ENCODE results near the gene RYR1.
A peak's percentile ranks its signal among the peaks of the same experiment; 100 is the strongest.
"Not testable (repeated sequence)": the region's sequence is repeated elsewhere in the genome, so short reads cannot be mapped to it uniquely, and the experiment has no call there.

Gene RYR1

DNA sequence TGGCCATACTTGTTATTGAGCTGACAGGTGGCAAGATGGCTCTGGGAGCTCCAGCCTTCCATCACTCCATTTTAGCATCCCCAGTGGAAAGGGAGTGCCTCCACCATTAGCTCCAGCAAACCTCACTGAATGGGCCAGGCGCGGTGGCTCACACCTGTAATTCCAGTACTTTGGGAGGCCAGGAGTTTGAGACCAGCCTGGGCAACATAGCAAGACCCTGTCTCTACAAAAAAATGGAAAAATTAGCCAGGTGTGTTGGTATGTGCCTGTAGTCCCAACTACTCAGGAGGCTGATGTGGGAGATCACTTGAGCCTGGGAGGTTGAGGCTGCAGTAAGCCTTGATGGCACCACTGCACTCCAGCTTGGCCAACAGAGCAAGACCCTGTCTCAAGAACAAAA lies 98.0 kb downstream of the RYR1 start:
- DNase-seq (ENCODE audit: insufficient read length, low spot score) (no peak), FAIRE-seq (no peak)

DNA sequence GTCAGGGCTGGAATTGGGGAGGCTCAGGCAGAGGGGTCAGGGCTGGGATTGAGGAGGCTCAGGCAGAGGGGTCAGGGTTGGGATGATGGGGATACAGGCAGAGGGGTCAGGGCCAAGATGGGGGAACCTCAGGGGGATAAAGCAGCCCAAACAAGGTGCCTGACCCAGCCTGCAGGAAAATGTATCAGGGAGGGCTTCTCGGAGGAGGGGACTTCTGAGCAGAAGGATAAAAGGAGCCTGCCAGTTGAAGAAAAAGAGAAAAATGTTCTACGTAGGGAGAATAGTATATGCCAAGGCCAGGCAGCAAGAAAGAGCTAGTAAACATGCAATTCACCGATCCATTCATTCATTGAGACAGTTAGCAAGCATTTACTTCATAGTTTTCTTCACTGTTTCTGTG lies 99.4 kb downstream of the RYR1 start:
- no peak for FAIRE-seq
- DNase-seq (ENCODE audit: insufficient read length, low spot score) = no peak

DNA sequence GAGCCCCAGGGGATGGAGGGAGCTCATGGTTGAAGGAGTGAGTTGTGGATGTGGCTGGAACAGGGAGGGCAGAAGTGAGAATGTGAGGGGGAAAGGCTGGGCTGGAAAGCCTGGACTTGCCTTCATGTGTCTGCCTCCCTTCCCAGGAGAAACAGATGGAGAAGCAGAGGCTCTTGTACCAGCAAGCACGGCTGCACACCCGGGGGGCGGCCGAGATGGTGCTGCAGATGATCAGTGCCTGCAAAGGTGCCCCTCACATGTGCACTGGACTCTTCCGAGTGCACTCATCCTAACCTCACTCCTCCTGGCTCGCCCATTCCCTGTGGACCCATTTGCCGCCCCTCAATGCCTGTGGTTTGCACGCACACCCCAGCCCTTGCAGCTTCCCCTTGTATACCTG lies 101.1 kb downstream of the RYR1 start:
- FAIRE-seq = no peak
- no peak for DNase-seq (ENCODE audit: insufficient read length, low spot score)

DNA sequence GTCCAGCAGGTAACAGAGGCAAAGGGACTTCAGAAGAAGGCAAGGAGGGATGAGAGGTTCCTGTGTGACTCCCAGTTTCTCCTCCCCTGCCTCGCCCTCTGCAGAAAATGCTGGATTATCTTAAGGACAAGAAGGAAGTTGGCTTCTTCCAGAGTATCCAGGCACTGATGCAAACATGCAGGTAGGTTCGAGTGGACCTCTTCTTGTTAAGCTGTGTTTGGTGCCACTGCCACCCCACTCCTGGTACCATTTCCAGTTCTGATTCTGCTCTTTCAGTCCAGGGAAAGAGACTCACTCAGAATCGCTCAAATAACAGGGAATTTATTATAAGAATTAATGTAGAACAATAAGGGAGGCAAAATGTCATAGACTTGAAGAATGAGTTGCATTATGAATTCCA lies 101.7 kb downstream of the RYR1 start:
- DNase-seq (ENCODE audit: insufficient read length, low spot score) (no peak), FAIRE-seq (no peak)

DNA sequence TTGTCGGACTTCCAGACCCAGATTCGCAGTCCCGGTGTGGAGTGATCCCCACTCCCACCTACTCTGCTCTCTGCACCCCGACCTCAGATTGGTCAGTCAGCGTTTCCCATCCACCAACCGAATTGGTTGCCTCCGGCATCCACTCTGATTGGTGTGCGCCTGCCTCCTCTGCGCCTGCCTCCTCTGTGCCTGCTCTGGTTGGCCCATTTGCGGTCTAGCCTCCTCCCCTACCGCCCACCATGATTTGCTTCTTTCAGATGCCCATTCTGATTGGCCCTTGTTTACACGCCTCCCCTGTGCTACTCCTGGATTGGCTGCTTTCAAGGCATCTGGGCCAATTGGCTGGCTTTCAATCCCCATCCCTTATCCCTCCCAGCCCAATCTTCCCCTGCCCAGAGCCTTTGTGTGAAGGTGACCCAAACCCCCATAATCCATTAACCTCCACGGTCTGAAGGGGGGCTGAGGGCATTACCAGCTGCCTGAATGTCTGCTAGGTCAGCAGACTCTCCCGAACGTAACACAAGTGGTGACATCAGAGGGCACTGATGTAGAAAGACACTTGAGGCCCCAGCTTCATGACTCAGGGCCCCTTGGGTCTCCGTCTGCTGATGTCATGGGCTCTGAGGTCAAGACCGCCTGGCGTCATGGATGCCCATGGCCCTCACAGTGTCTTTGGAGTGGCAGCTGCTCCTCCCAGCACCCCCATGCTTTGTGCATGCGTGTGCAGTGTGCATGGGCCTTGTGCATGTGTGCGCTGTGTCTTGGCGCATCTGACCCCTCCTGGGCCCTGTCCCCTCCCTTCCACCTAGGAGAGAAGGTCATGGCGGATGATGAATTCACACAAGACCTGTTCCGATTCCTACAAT lies 103.8 kb downstream of the RYR1 start:
- FAIRE-seq (no peak), DNase-seq (ENCODE audit: insufficient read length, low spot score) (no peak)

DNA sequence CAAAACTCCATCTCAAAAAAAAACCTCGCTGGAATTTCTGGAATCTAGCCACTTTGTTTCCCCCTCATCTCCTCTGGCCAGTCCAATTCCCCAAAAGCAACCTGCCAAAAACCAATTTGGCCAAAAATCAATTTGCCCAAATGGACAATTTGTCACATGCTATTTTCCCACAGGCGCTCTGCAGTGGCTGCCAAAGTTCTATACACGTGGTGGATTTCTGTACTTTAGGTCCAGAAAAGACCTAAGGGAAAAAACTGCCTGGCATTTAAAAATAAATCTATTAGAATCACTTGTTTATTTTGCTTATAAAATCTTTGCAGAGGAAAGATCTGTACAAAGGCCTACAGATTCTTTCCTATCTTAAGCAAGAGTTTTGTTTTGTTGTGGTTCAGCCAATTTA lies 104.9 kb downstream of the RYR1 start:
- no peak for FAIRE-seq
- no peak for DNase-seq (ENCODE audit: insufficient read length, low spot score)

DNA sequence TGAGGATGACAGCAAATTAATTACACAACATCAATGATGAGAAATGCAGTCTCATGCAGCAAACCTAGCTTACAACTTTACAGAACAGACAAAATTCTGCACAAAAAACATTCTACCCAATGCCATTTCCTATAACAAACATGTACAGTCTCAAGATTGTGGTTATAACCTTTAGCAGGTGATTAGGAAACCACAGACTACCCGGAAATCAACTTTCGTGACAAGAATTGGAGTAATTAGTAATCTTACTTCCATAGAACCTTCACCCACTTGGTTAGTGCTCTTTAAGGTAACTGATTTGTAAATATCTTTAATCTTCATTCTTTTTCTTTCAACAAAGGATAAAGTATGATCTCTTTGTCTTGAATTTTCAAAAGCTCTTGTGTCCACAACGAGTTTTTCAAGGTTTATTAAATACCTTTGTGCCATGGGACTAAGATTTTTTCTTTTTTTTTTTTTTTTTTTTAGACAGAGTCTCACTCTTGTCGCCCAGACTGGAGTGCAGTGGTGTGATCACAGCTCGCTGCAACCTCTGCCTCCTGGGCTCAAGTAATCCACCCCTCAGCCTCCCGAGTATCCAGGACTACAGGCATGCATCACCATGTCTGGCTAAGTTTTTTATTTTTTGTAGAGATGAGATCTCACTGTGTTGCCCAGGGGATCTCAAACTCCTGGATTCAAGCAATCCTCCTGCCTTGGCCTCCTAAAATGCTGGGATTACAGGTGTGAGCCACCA lies 105.5 kb downstream of the RYR1 start:
- FAIRE-seq (no peak), DNase-seq (ENCODE audit: insufficient read length, low spot score) (no peak)

DNA sequence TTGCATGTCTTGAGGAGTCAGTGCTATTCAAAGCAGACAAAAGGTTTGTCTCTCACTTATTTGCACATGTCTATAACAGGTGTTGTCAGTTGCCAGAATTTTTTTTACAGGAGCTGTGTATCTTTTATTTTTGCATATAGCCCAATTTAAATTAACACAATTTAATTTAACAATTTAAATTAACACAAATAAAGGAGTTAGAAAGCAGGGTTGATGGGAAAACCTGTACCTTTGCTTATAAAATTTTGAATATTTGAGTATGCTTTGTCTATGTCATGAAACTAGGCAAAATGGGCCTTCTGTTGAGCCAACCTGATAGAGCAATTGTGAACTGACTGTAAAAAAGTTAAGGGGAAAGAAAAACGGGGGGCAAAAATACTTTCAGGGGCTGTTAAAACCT lies 106.3 kb downstream of the RYR1 start:
- FAIRE-seq = no peak
- DNase-seq (ENCODE audit: insufficient read length, low spot score) = no peak

DNA sequence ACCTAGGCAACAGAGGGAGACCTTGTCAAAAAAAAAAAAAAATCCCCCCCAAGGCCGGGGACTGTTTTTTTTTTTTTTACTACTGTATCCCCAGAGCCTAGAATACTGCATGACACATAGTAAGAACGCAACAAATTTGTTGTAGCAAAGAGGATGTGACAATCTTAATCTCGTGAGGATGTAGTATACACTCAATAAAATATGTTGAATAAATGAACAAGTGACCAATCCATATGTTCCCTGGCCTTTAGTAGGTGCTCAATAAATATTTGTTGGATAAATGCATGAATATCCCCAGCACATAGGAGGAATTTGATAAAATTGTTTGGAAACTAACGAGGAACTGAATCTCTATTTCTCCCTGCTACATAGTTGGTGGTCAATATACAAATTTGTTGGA lies 108.5 kb downstream of the RYR1 start:
- DNase-seq (ENCODE audit: insufficient read length, low spot score) (no peak), FAIRE-seq (no peak)

DNA sequence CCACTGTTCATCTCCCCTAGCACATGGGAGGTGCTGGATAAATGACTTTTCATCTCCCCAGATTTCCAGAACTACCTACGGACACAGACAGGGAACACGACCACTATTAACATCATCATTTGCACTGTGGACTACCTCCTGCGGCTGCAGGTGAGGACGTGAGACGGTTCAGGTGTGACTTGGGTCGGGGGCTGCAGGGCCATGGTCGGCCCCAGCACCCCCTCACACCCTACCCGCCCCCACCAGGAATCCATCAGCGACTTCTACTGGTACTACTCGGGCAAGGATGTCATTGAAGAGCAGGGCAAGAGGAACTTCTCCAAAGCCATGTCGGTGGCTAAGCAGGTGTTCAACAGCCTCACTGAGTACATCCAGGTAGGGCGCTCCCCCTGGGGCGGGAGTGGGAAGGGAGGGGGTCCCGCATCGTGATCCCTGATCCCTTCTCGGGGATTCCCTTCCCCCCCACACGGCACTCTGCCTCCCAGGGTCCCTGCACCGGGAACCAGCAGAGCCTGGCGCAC lies 109.9 kb downstream of the RYR1 start:
- DNase-seq (ENCODE audit: insufficient read length, low spot score) (no peak), FAIRE-seq (no peak)

DNA sequence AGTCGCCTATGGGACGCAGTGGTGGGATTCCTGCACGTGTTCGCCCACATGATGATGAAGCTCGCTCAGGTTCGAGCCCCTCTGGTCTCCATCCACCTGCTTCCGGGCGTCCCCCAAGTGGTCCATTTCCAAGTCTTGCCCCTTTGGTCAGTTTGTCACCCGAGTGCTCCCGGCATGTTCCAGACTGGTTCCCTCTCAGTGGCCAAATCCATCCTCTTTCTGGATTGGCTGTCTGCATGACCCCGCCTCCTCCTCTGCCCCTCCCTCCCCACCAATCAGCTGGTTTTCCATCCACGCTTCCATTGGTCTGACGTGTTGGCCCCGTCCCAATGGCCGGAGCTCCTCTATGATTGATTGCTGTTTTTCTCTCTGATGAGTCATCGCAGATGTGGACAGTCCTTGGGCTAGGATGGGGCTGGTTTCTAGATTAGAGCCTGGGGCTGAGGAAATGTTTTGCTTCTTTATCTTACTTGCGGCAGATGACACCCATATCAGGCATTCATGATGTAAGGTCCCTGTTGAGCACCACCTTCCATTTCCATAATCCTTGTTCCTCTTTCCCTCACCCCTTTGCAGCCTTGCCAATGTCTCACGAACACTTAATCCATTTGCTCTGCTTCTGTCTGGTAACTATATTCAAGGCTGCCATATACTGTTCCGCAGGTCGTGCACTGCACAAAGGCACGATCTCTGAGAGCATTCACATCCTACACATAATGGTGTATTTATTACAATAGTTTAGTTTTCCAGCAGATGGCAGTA lies 110.5 kb downstream of the RYR1 start:
- FAIRE-seq (peak; percentile 58), DNase-seq (ENCODE audit: insufficient read length, low spot score) (peak; percentile 84)

DNA sequence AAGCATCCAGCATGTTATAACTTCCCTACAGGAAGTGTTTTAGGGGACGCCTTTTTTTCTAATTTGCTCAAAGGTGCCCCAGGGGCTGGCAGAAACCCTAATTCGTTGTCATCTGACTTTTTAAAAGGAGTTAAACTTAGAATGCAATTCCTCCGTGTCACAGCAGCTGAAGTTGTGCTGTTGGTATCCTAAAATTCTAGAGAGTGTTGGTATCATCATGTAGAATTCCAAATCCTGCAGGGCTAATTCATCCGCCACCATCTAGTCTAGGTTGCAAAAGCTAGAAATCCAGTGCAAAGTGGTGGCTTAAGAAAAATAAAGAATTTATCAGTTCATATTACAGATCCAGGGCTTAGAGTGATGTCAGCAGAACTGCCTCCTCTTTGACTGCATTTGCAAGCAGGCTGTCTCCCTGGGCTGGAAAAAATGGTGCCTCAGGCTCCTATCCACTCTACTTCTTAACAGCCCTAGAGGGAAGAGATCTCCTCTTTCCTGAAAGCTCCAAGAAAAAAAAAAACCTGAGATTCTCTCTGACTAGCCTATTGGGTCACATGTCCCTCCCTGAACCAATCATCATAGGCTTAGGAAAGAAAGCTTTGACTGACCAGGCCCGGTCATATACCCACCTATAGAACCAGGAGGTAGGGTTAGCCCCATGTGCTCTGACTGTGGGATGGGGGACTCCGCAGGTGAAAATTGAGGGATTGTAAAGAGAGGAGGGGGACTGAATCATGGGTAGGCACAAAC lies 111.3 kb downstream of the RYR1 start:
- FAIRE-seq (no peak), DNase-seq (ENCODE audit: insufficient read length, low spot score) (no peak)

DNA sequence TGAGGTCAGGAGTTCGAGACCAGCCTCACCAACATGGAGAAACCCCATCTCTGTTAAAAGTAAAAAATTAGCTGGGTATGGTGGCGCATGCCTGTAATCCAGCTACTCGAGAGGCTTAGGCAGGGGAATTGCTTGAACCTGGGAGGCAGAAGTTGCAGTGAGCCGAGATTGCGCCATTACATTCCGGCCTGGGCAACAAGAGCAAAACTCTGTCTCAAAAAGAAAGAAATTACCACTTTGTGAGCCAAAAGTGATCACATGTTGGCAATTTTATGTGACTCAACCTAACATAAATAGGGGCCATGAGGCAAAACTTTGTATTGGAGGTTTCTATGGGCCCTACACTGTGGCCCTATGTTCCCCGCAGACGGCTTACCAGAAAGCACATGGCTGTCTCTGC lies 112.1 kb downstream of the RYR1 start:
- DNase-seq (ENCODE audit: insufficient read length, low spot score) = no peak
- FAIRE-seq = no peak

DNA sequence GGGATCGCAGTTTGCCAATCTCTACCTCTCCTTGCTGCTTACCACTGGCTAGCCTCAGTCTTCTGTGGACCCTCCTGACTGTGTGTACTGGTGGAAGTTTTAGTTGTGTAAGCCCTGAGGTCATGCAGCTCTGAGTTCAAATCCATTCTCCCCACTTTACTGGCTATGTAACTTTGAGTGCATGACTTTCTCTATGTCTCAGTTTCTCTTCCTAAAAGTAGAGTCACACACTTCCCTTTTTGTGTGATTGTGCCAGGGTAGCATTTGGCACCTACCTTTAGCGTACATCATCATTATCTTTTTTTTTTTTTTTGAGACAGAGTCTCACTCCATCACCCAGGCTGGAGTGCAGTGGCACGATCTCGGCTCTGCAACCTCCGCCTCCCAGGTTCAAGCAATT lies 113.9 kb downstream of the RYR1 start:
- DNase-seq (ENCODE audit: insufficient read length, low spot score) (no peak), FAIRE-seq (no peak)

DNA sequence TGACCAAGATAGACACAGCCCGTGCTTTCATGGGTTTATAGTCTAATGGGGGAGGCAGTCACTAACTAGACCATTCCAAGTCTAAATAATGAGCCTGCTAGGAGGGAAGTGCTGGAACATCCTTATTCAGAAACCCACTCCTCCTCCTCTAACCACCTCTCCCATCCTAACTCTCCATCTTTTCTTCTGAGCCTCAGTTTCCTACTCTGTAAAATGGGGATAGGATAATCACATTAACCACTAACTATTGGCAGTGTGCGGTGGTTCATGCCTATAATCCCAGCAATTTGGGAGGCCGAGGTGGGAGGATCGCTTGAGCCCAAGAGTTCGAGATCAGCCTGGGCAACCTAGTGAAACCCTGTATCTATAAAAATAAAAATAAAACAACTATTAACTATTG lies 115.6 kb downstream of the RYR1 start:
- FAIRE-seq (no peak), DNase-seq (ENCODE audit: insufficient read length, low spot score) (no peak)

DNA sequence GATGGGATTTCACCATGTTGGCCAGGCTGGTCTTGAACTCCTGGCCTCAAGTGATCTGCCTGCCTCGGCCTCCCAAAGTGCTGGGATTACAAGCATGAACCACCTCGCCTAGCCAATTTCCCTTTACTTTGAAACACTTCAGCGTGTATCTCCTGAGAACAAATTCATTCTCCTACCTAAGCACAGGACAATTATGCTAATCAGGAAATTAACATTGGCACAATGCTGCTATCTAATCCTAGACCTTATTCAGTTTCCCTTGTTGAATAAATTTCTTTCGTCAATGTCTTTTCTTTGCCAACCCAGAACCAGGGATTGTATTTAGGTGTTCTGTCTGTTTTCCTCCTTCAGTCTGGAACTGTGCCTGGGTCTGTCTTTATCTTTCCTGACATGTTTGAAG lies 116.5 kb downstream of the RYR1 start:
- FAIRE-seq (no peak), DNase-seq (ENCODE audit: insufficient read length, low spot score) (no peak)

DNA sequence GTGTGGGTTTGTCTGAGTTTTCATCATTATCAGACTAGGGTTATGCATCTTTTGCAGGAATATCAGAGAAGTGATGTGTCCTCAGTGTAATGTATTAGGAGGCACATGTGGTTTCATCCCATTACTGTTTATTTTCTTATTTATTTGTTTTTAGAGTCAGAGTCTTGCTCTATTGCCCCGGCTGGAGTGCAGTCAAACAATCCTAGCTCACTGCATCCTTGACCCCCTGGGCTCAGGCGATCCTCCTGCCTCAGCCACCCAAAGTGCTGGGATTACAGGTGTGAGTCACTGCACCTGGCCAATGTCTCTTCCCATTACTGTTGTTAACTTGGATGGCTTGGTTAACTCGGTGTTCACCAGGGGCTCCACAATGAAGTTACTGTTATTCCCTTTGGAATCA lies 116.9 kb downstream of the RYR1 start:
- no peak for DNase-seq (ENCODE audit: insufficient read length, low spot score)
- no peak for FAIRE-seq

DNA sequence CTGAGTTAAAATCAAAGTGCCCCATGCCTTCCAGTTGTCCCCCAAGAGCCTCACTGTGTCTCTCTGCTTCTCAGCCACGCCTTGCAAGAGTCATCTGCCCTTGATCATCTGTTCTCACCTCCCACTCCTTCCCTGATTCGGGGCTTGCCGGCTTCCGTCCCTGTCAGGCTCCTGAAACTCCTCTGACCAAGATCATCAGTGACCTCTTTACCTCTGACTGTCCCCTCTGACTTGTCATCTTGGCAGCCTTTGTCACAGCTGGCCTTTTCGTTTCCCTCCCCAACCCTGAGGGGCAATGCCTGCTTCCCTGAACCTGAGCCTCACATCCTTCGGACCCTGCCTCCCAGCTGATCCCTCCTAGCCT lies 117.9 kb downstream of the RYR1 start:
- DNase-seq (ENCODE audit: insufficient read length, low spot score) (no peak), FAIRE-seq (no peak)

DNA sequence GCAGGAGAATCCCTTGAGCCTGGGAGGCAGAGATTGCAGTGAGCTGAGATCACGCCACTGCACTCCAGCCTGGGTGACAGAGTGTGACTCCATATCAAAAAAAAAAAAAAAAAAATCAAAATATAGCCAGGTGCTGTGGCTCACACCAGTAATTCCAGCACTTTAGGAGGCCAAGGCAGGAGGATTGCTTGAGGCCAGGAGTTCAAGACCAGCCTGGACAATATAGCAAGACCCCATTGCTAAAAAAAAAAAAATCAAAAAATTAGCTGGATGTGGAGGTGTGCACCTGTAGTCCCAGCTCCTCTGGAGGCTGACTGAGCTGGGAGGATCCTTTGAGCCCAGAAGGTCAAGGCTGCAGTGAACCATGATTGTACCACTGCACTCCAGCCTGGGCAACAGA lies 119.7 kb downstream of the RYR1 start:
- DNase-seq (ENCODE audit: insufficient read length, low spot score); FAIRE-seq: not testable (repeated sequence)

DNA sequence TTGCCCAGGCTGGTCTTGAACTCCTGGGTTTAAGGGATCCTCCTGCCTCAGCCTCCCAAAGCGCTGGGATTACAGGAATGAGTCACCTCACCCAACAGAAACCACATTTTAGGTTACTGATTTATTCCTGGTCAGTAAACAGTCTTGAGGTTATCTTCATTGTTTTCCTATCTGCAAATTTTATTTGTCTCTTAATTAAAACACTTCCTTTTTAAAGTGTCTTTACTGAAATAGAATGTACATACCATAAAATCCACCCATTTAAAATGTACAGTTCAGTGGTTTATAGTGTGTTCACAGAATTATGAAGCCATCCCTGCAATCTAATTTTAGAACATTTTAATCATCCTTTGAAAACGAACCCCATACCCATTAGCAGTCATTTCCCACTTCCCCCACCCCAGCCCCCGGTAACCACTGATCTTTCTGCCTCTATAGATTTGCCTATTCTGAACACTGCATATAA lies 121.2 kb downstream of the RYR1 start:
- no peak for FAIRE-seq
- DNase-seq (ENCODE audit: insufficient read length, low spot score) = no peak

DNA sequence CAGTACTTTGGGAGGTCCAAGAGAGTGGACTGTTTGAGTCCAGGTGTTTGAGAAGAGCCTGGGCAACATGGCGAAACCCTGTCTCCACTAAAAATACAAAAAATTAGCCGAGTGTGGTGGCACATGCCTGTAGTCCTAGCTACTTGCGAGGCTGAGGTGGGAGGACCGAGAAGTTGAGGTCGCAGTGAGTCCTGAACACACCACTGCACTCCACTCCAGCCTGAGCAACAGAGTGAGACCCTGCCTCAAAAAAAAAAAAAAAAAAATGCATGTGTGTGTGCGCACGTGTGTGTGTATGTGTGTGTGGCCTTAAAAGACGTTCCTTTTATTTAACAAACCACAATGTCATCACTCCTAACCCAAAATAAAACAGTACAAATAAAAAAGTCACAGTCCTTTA lies 121.7 kb downstream of the RYR1 start:
- no peak for FAIRE-seq
- no peak for DNase-seq (ENCODE audit: insufficient read length, low spot score)
